IPS-NIHi7 (cell line): Measurements from ENCODE around the gene TGFB2.
A peak's percentile ranks its signal among the peaks of the same experiment; 100 is the strongest.

Experiments used
- DNase-seq: peaks from one replicate; pipeline ENCODE4 v3.0.0; 2012; ENCODE audit warnings: mixed read lengths; ENCODE audit errors: extremely low spot score

TGFB2 gene

DNA sequence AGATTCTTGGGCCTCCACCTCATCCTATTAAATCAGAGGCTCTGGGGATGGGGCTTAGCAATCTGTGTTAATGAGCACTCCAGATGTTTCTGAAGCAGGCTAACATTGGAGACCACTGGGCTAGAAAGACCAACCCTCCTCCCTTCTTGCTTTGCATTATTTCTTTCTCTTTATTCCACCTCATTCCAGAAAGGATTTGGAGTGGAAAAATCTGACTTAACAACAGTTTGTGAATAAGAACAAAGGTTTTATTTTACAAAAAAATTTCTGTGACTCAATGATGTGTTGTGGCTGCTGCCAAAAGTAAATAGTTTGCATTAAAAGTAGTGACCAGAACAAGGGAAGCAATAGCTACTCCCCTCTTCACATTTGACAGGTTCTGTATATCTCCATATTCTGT, 79.4 kb downstream of the TGFB2 start:
- DNase-seq = no peak

- no peak for DNase-seq
Measured at GRCh38 chr1:218425647-218426342, 80.7 kb downstream of the TGFB2 start.

DNA sequence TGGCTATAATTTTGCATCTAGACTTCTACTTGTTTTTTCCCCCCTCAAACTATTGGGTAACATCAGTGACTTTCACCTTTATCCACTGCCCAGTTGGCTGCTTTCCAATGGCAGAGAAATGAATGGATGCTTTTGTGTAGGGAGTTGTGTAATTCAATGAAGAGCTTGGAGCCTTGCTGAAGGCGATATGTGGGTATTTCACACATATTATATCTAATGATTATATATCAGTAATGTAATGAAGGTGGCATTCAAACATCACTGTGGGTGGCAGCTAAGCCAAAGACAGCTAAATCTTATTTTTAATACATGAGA, 81.2 kb downstream of the TGFB2 start:
- no peak for DNase-seq

GRCh38 chr1:218429301-218429700, 84.2 kb downstream of the TGFB2 start:
- no peak for DNase-seq

- DNase-seq = no peak
Measured at GRCh38 chr1:218430346-218430745, 85.2 kb downstream of the TGFB2 start.

DNA sequence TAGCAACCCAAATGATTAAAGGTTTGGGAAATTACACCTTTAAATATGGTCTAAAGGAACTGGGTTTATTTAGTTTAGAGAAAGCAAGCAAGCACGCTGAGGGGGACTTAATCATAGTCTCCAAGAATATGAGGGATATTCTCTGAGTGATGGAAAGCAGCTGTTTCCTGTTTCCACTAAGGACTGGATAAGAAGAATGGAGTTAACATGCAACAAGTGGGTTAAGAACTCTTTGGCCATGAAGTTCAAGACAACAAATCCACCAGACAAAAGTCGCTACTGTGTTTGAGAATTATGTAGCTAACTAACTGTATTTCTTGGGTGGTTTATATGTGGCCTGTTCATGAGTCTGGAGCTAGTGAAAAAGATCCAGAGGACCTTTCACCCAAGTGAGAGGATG, 85.7 kb downstream of the TGFB2 start:
- no peak for DNase-seq

DNA sequence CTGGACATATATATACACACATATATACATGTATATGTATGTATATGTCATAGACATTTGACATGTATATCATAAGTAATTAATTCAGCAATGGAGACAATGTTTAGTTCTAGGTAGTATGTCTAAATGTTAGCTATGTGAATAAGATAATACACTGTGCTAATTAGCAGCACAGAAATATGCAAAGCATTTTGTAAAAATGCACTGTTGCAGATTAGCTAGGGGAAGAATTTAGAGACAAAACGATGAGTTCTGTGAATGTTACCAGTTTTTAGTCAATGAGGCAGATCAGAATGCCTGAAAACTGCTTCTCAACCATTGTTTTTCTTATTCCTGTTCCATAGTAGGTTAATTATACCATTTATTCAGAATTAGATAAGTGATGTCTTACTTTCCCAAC, 86.3 kb downstream of the TGFB2 start:
- DNase-seq = no peak

DNA sequence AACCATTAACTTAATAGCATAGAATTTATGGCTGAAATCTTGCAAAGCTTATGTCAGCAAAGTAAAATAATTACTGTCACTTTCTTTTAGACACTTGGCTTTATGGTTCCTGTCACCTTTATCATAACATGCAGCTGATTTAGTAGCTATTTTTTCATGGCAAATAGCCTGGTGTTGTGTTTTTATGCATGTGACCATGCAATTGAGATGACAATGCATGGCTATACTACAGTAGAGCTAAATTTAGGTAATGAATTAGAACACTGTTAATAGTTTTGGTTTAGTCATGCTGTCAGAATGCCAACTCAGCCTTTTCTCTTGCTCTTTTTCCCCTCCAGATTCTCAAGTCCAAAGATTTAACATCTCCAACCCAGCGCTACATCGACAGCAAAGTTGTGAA, 88.6 kb downstream of the TGFB2 start:
- DNase-seq = no peak

GRCh38 chr1:218435528-218435927, 90.4 kb downstream of the TGFB2 start:
- DNase-seq = no peak

DNA sequence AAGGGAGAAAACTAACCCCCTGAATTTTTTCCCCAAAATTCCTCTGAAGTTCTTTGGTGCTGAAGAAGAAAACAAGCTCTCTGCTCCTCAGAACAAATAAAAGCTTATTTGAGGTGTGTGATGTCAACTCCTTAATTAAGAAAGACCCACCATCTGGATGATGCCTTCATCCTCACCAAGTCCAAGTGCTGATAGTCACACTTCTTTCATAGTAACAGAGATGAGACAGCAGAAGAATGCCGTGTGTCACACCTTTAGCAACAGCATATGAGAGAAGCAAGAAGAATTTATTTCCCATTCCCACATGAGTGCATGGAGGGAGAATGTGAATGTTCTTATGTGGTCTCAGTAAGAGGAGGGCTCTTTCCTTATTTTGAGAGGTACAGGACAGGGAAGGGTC, 91.2 kb downstream of the TGFB2 start:
- no peak for DNase-seq

- no peak for DNase-seq
Measured at GRCh38 chr1:218436997-218437396, 91.9 kb downstream of the TGFB2 start.

GRCh38 chr1:218439541-218440295, 94.6 kb downstream of the TGFB2 start:
- peak; percentile 48 for DNase-seq

- no peak for DNase-seq
Measured at GRCh38 chr1:218443255-218443654, 98.1 kb downstream of the TGFB2 start.

- DNase-seq = no peak
Measured at GRCh38 chr1:218444173-218444572, 99.0 kb downstream of the TGFB2 start.

- no peak for DNase-seq
Measured at GRCh38 chr1:218444588-218444987, 99.5 kb downstream of the TGFB2 start.

- no peak for DNase-seq
Measured at GRCh38 chr1:218447010-218447689, 102.0 kb downstream of the TGFB2 start.

- no peak for DNase-seq
Measured at GRCh38 chr1:218451415-218451814, 106.3 kb downstream of the TGFB2 start.

- DNase-seq = no peak
Measured at GRCh38 chr1:218454700-218455282, 109.7 kb downstream of the TGFB2 start.

DNA sequence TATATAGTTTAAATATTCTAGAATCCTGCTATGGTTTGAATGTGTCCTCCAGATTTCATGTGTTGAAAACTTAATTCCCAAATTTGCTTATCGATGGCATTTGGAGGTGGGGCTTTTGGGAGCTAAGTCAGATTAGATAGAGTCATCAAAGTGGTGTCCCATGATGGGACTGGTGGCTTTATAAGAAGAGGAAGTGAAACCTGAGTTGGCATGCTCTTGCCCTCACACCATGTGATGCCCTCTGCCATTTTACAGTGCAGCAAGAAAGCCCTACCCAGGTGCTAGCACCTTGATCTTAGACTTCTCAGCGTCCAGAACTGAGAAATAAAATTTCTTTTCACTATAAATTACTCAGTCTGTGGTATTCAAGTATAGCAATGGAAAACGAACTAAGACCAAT, 111.3 kb downstream of the TGFB2 start:
- DNase-seq = no peak

GRCh38 chr1:218459450-218459849, 114.3 kb downstream of the TGFB2 start:
- DNase-seq = peak; percentile 15

DNA sequence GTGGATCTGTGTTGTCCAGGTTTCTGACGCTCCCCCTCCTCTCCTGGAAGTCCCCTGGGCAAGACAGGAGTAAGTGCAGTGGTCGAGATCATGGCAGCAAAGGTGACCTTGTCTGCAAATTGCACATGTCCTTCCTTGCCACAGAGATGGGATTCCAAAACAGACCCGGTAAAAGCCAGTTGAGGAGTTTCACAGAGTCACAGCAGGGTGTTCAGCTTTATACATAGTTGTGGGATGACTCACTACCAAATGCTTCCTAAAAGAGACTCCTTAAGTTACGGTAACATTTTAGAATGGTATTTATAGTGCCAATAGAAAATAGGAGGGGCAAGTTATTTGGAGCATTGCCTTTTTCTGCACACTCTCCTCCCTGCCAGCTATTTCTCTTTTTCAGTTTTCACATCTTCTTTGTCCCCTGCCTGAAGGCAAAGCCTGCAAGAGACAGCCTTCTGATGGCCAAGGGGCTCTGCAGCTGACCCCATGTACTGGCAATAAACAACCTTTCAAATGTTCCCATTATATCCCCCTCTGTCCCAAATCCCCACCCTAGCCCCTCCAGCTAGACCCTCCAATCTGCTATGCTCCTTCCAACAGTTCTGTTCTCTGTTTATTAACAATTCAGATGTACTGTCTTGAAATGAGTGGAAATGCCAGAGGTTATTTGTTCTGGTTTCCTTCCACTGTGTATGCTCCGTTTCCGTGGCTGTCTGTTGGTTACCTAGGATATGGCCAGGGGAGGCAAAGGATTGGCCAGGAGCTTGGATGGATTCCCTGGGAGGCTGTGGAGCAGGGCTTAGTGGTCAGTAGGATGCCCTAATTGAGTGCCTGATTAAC, 115.0 kb downstream of the TGFB2 start:
- peak; percentile 67 for DNase-seq

DNA sequence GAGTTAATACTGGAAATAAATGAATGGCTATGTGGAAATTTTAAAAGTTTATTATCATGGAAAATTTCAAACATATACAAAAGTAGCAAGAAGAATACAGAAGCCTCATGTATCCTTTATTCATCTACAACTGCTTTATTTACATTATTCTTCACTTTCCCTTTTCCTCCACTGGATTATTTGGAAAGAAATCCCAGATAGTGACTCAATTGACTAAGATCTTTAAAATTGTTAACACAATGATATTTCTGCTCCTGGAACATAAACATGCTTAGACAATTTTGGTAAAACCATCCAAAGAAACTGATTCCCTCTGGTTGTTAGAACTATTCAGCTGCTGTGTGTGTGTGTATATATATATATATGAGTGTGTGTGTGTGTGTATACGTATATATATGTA, 116.2 kb downstream of the TGFB2 start:
- no peak for DNase-seq
